Hematopoietic multipotent progenitor cell treated with erythropoietin and hydrocortisone succinate and interleukin-3 and kit ligand, for 15 days (in vitro differentiated cells): Measurements from ENCODE around the gene MAP3K9.

ENCODE experiments used
- DNase-seq: peaks from one replicate; pipeline ENCODE4 v3.0.0-alpha.2; 2015; ENCODE audit warnings: low spot score

Gene MAP3K9

GRCh38 chr14:70699646-70700045 is 109.7 kb downstream of the MAP3K9 start:
- DNase-seq = no peak

- DNase-seq = peak; percentile 27
These were observed 111.0 kb downstream of the MAP3K9 start for GRCh38 chr14:70698288-70698687.

- no peak for DNase-seq
These were observed 111.6 kb downstream of the MAP3K9 start for GRCh38 chr14:70697701-70698100.

DNA sequence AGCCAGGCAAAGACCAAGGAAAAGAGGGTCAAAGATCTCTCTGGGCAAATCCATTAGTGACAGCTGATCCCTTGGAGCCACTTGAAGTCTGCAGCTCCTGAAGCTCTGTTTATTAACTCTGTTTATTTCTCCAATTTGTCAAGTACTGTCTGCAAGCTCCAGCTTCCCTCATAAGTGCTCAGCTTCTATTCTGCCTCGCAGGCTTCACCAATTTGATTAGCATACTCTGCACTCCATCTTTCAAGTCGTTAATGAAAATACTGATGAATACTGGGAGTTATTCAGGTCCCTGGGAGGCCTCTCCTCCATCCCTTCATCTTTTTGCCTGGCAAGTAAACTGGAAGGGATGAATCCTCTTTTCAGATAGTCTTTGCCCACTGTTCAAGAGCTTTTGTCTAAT is 113.3 kb downstream of the MAP3K9 start:
- no peak for DNase-seq

GRCh38 chr14:70692210-70692609 is 117.1 kb downstream of the MAP3K9 start:
- DNase-seq = no peak

DNA sequence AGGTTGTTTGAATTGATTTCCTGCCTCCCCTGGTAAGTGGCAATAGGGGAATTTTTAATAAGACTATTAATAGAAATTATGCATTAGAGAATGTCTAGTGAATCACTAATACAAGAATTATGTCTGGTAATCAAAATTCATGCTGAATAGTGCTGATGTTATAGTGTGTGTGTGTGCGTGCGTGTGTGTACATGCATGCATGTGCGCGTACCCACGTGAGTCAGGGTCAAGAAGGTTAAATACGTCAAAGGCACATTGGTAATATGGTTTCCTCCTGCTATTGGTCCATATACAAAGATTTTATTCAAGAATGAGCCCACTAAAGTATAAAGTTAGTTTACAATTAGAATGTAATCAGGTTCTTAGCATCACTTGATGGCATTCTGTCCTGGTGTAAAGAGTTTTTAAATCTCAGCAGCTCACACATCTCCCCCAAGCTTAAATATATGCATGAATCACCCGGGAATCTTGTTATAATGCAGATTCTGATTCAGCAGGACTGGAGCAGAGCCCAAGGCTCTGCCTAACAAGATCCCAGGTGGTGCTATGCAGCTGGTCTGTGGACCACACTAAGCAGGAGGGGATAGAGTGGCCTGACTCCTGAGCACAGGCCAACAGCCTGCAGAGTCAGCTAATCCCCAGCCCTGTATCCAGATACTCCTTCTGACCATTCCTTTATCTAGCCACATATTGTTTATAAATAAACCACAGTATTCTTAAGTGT is 123.7 kb downstream of the MAP3K9 start:
- DNase-seq = no peak

- no peak for DNase-seq
These were observed 125.3 kb downstream of the MAP3K9 start for GRCh38 chr14:70683983-70684382.

DNA sequence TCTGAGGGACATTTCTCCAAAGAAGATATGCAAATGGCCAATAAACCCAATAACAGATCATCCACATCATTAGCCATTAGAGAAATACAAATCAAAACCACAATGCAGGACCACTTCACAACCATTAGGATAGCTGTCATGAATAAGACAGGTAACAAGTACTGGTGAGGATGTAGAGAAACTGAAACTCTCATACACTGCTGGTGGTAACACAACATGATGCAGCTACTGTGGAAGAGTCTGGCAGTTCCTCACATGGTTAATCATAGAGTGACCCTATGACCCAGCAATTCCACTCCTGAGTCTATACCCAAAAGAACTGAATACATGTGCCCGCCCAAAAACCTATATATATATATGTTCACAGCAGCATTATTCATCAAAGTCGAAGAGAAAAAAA is 128.6 kb downstream of the MAP3K9 start:
- no peak for DNase-seq

- DNase-seq = no peak
These were observed 132.0 kb downstream of the MAP3K9 start for GRCh38 chr14:70677341-70677740.
